SK-N-SH treated with all-trans-retinoic acid at 6 μM for 48 hours (cell line): ENCODE measurements around the gene FAM98C.

Experiments used
- ATAC-seq: fragments of 200-7000 bp; cut with Tn5 transposase; 3 replicates; pipeline ENCODE4 v1.9.1; 2020; ENCODE audit warnings: mild to moderate bottlenecking, moderate library complexity
- ARNTL ChIP-seq: fragments of 450-650 bp; formaldehyde crosslinking; IDR thresholded peaks from 2 replicates; pipeline ENCODE4 v1.5.0; 2020; ENCODE audit warnings: low read depth, mild to moderate bottlenecking, moderate library complexity, borderline replicate concordance
- BACH2 ChIP-seq: fragments of 250-450 bp; sonication (Bioruptor Pico); IDR thresholded peaks from 2 replicates; pipeline ENCODE4 v1.9.0; 2021; ENCODE audit warnings: mild to moderate bottlenecking, borderline replicate concordance
- GLIS3 ChIP-seq: fragments of 250-450 bp; sonication (Bioruptor Pico); IDR thresholded peaks from 2 replicates; pipeline ENCODE4 v1.5.0; 2020; ENCODE audit warnings: mild to moderate bottlenecking, moderate library complexity
- ISL1 ChIP-seq: fragments of 250-450 bp; sonication (Bioruptor Pico); IDR thresholded peaks from 2 replicates; pipeline ENCODE4 v2.1.2; 2022; ENCODE audit warnings: mild to moderate bottlenecking, moderate library complexity
- OSR1 ChIP-seq: fragments of 250-450 bp; sonication (Bioruptor Pico); IDR thresholded peaks from 2 replicates; pipeline ENCODE4 v1.8.0; 2022; ENCODE audit warnings: moderate library complexity, mild to moderate bottlenecking, inconsistent platforms
- PPARA ChIP-seq: fragments of 250-450 bp; sonication (Bioruptor Pico); IDR thresholded peaks from 2 replicates; pipeline ENCODE4 v1.5.0; 2020; ENCODE audit warnings: mild to moderate bottlenecking, borderline replicate concordance
- RARB ChIP-seq: fragments of 250-450 bp; sonication (Bioruptor Pico); IDR thresholded peaks from 2 replicates; pipeline ENCODE4 v1.8.0; 2021; ENCODE audit warnings: mild to moderate bottlenecking, moderate library complexity
- SNAI2 ChIP-seq: fragments of 250-450 bp; sonication (Bioruptor Pico); IDR thresholded peaks from 2 replicates; pipeline ENCODE4 v1.5.0; 2020; ENCODE audit warnings: mild to moderate bottlenecking, moderate library complexity
- TOX ChIP-seq: fragments of 250-450 bp; sonication (Bioruptor Pico); IDR thresholded peaks from 2 replicates; pipeline ENCODE4 v1.8.0; 2021; ENCODE audit warnings: mild to moderate bottlenecking, moderate library complexity, borderline replicate concordance
- ZC3H10 ChIP-seq: fragments of 250-450 bp; sonication (Bioruptor Pico); IDR thresholded peaks from 2 replicates; pipeline ENCODE4 v1.5.1; 2021; ENCODE audit warnings: mild to moderate bottlenecking, moderate library complexity
- ZFP3 ChIP-seq: fragments of 250-450 bp; sonication (Bioruptor Pico); IDR thresholded peaks from 2 replicates; pipeline ENCODE4 v1.5.0; 2020; ENCODE audit warnings: mild to moderate bottlenecking, moderate library complexity
- ZFP30 ChIP-seq: fragments of 450-650 bp; formaldehyde crosslinking; IDR thresholded peaks from 2 replicates; pipeline ENCODE4 v1.5.0; 2022; ENCODE audit warnings: mild to moderate bottlenecking, moderate library complexity
- ZNF70 ChIP-seq: fragments of 450-650 bp; formaldehyde crosslinking; IDR thresholded peaks from 2 replicates; pipeline ENCODE4 v1.5.0; 2020; ENCODE audit warnings: mild to moderate bottlenecking, moderate library complexity
- ZNF8 ChIP-seq: fragments of 450-650 bp; formaldehyde crosslinking; IDR thresholded peaks from 2 replicates; pipeline ENCODE4 v1.5.0; 2020; ENCODE audit warnings: mild to moderate bottlenecking, moderate library complexity
- TF ChIP-seq, protein P1 (sequence below): fragments of 250-450 bp; sonication (Bioruptor Pico); IDR thresholded peaks from 2 replicates; pipeline ENCODE4 v1.8.0; 2021; ENCODE audit warnings: low read depth, mild to moderate bottlenecking, moderate library complexity, borderline replicate concordance
- TF ChIP-seq, protein P2 (sequence below): fragments of 250-450 bp; sonication (Bioruptor Pico); IDR thresholded peaks from 2 replicates; pipeline ENCODE4 v1.8.0; 2020; ENCODE audit warnings: mild to moderate bottlenecking, moderate library complexity, borderline replicate concordance
- TF ChIP-seq, protein P3 (sequence below): fragments of 250-450 bp; sonication (Bioruptor Pico); IDR thresholded peaks from 2 replicates; pipeline ENCODE4 v1.5.1; 2021; ENCODE audit warnings: mild to moderate bottlenecking, moderate library complexity
- TF ChIP-seq, protein P4 (sequence below): fragments of 250-450 bp; sonication (Bioruptor Pico); IDR thresholded peaks from 2 replicates; pipeline ENCODE4 v1.5.1; 2020; ENCODE audit warnings: low read depth, mild to moderate bottlenecking, moderate library complexity
- TF ChIP-seq, protein P5 (sequence below): fragments of 250-450 bp; sonication (Bioruptor Pico); IDR thresholded peaks from 2 replicates; pipeline ENCODE4 v1.5.0; 2020; ENCODE audit warnings: mild to moderate bottlenecking, moderate library complexity

The FAM98C gene

DNA sequence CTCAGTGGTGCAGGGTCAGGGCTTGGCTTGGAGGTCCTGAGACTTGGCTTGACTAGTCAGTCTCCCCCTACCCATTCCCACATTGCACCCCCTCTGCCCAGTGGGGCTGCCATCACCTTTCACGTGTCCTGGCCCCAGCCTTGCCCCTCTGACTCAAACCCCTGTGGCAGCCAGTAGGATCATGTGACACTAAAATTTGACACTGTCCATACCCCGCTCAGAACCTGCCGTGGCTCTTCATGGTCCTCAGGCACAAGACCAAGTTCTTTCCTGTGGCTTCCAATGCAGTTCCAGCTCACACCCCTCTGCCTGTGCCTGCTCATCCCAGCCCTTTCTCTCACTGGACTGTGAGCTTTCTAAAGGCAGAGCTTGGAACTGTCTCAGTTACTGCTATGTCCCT, 26.3 kb upstream of the FAM98C start:
- ATAC-seq: no peak
- TF ChIP-seq, protein P1, sequence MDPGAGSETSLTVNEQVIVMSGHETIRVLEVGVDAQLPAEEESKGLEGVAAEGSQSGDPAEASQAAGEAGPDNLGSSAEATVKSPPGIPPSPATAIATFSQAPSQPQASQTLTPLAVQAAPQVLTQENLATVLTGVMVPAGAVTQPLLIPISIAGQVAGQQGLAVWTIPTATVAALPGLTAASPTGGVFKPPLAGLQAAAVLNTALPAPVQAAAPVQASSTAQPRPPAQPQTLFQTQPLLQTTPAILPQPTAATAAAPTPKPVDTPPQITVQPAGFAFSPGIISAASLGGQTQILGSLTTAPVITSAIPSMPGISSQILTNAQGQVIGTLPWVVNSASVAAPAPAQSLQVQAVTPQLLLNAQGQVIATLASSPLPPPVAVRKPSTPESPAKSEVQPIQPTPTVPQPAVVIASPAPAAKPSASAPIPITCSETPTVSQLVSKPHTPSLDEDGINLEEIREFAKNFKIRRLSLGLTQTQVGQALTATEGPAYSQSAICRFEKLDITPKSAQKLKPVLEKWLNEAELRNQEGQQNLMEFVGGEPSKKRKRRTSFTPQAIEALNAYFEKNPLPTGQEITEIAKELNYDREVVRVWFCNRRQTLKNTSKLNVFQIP (CRISPR knock-in tag): no peak
- TF ChIP-seq ZNF70 (no peak), GLIS3 (no peak), ZNF8 (no peak), PPARA (CRISPR knock-in tag) (no peak), RARB (no peak)

DNA sequence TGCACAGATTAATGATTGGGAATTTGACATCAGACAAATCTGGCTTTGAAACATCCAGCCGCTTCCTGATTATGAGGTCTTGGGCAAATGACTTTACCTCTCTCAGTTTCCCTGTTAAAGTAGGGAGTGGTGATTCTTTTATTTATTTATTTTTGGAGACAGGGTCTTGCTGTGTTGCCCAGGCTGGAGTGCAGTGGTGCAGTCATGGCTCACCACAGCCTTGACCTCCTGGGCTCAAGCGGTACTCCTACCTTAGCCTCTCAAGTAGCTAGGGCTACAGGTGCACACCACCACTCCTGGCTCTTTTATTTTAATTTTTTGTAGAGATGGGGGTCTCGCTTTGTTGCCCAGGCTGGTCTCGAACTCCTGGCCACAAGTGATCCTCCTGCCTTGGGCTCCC, 25.8 kb upstream of the FAM98C start:
- TF ChIP-seq, protein P2, sequence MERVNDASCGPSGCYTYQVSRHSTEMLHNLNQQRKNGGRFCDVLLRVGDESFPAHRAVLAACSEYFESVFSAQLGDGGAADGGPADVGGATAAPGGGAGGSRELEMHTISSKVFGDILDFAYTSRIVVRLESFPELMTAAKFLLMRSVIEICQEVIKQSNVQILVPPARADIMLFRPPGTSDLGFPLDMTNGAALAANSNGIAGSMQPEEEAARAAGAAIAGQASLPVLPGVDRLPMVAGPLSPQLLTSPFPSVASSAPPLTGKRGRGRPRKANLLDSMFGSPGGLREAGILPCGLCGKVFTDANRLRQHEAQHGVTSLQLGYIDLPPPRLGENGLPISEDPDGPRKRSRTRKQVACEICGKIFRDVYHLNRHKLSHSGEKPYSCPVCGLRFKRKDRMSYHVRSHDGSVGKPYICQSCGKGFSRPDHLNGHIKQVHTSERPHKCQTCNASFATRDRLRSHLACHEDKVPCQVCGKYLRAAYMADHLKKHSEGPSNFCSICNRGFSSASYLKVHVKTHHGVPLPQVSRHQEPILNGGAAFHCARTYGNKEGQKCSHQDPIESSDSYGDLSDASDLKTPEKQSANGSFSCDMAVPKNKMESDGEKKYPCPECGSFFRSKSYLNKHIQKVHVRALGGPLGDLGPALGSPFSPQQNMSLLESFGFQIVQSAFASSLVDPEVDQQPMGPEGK (CRISPR knock-in tag): no peak
- TF ChIP-seq, protein P3, sequence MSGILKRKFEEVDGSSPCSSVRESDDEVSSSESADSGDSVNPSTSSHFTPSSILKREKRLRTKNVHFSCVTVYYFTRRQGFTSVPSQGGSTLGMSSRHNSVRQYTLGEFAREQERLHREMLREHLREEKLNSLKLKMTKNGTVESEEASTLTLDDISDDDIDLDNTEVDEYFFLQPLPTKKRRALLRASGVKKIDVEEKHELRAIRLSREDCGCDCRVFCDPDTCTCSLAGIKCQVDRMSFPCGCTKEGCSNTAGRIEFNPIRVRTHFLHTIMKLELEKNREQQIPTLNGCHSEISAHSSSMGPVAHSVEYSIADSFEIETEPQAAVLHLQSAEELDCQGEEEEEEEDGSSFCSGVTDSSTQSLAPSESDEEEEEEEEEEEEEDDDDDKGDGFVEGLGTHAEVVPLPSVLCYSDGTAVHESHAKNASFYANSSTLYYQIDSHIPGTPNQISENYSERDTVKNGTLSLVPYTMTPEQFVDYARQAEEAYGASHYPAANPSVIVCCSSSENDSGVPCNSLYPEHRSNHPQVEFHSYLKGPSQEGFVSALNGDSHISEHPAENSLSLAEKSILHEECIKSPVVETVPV (CRISPR knock-in tag): no peak
- TF ChIP-seq OSR1 (CRISPR knock-in tag) (no peak), ZFP3 (CRISPR knock-in tag) (no peak)
- TF ChIP-seq, protein P4, sequence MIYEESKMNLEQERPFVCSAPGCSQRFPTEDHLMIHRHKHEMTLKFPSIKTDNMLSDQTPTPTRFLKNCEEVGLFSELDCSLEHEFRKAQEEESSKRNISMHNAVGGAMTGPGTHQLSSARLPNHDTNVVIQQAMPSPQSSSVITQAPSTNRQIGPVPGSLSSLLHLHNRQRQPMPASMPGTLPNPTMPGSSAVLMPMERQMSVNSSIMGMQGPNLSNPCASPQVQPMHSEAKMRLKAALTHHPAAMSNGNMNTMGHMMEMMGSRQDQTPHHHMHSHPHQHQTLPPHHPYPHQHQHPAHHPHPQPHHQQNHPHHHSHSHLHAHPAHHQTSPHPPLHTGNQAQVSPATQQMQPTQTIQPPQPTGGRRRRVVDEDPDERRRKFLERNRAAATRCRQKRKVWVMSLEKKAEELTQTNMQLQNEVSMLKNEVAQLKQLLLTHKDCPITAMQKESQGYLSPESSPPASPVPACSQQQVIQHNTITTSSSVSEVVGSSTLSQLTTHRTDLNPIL (CRISPR knock-in tag): no peak
- ATAC-seq: no peak

DNA sequence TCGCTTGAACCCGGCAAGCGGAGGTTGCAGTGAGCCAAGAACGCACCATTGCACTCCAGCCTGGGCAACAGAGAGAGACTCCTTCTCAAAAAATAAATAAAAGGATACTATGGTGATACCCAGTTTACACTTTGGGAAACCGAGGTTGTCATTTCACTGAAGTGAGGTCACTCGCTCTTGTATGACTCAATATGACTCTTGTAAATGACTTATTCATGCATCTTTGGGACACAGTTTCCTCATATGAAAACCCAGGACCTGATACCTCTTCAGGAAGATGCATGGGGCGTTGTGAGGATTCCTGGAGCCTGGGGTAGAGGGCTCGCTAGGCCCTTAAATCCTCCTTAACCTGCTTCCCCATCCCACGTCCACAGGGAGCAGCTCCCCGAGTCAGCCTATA, 24.0 kb upstream of the FAM98C start:
- TF ChIP-seq TOX (CRISPR knock-in tag): no peak
- TF ChIP-seq, protein P4 (CRISPR knock-in tag): no peak
- TF ChIP-seq ISL1 (CRISPR knock-in tag): no peak
- TF ChIP-seq, protein P5, sequence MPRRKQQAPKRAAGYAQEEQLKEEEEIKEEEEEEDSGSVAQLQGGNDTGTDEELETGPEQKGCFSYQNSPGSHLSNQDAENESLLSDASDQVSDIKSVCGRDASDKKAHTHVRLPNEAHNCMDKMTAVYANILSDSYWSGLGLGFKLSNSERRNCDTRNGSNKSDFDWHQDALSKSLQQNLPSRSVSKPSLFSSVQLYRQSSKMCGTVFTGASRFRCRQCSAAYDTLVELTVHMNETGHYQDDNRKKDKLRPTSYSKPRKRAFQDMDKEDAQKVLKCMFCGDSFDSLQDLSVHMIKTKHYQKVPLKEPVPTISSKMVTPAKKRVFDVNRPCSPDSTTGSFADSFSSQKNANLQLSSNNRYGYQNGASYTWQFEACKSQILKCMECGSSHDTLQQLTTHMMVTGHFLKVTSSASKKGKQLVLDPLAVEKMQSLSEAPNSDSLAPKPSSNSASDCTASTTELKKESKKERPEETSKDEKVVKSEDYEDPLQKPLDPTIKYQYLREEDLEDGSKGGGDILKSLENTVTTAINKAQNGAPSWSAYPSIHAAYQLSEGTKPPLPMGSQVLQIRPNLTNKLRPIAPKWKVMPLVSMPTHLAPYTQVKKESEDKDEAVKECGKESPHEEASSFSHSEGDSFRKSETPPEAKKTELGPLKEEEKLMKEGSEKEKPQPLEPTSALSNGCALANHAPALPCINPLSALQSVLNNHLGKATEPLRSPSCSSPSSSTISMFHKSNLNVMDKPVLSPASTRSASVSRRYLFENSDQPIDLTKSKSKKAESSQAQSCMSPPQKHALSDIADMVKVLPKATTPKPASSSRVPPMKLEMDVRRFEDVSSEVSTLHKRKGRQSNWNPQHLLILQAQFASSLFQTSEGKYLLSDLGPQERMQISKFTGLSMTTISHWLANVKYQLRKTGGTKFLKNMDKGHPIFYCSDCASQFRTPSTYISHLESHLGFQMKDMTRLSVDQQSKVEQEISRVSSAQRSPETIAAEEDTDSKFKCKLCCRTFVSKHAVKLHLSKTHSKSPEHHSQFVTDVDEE (CRISPR knock-in tag): no peak
- TF ChIP-seq OSR1 (CRISPR knock-in tag): no peak
- TF ChIP-seq ZNF8: no peak
- no peak for TF ChIP-seq ZFP30
- TF ChIP-seq ZC3H10 (CRISPR knock-in tag): no peak
- TF ChIP-seq GLIS3: no peak
- TF ChIP-seq, protein P2 (CRISPR knock-in tag): no peak
- no peak for TF ChIP-seq ZNF70
- no peak for TF ChIP-seq ARNTL
- TF ChIP-seq SNAI2 (CRISPR knock-in tag): no peak
- no peak for TF ChIP-seq ZFP3 (CRISPR knock-in tag)
- TF ChIP-seq BACH2 (CRISPR knock-in tag): no peak
- TF ChIP-seq, all 23 proteins: peak for 0
- ATAC-seq: no peak
